T-cell (primary cell): Measurements from ENCODE around the gene TUBGCP2. TPM values are rescaled to one million over a fixed set of nuclear protein-coding genes. Genes with fewer than 3 reads are reported as not detected.

Experiments
- ATAC-seq, 4 experiments: fragments of 200-7000 bp in 3 of 4; fragments of 150-1000 bp in 1 of 4; cut with Tn5 transposase; replicated peaks in 1 of 4; 1 replicate in 3 of 4; 2 replicates in 1 of 4; pipeline ENCODE4 v1.10.0; 2021; ENCODE audit warnings: moderate library complexity in 3 of 4, mild to moderate bottlenecking in 2 of 4, moderate number of reproducible peaks in 1 of 4
- CTCF ChIA-PET, 2 donors: fragments of 300-600 bp; sonication (Branson Sonifier 250); formaldehyde crosslinking; loops; one replicate each; lab custom pipeline; 2022; ENCODE audit warnings: antibody characterized with exemption in 2 of 2; lab: Charles Lee
- POLR2A ChIA-PET, 2 donors: fragments of 300-600 bp; sonication (Branson Sonifier 250); formaldehyde crosslinking; loops; one replicate each; lab custom pipeline; 2022; ENCODE audit warnings: antibody characterized with exemption in 2 of 2; lab: Charles Lee
- DNase-seq, 35 experiments: peaks; one replicate each; pipeline versions ENCODE4 v3.0.0 to v3.0.0-alpha.2; 2013 to 2023
- H3K27ac ChIP-seq: one replicate; pipeline ENCODE4 v1.5.1; 2013; ENCODE audit warnings: low read length
- H3K27me3 ChIP-seq, 2 experiments: replicated peaks in 1 of 2; 1 replicate in 1 of 2; 2 replicates in 1 of 2; pipeline versions ENCODE4 v1.6.1 to v1.7.0; 2013; ENCODE audit warnings: low read length in 1 of 2, mixed read lengths in 1 of 2; ENCODE audit not compliant: control insufficient read depth in 2 of 2, insufficient read depth in 2 of 2; ENCODE audit errors: extremely low read depth in 1 of 2
- H3K36me3 ChIP-seq, 2 donors: 1 replicate in 1 of 2; 2 replicates in 1 of 2; pipeline versions ENCODE4 v1.6.1 to v1.7.0; 2013; ENCODE audit warnings: low read length in 1 of 2; ENCODE audit not compliant: control insufficient read depth in 2 of 2, insufficient read depth in 1 of 2; ENCODE audit errors: extremely low read depth in 1 of 2
- H3K4me1 ChIP-seq, 2 experiments: 1 replicate in 1 of 2; 2 replicates in 1 of 2; pipeline versions ENCODE4 v1.6.1 to v1.7.0; 2013; ENCODE audit warnings: low read length in 2 of 2, mixed read lengths in 1 of 2; ENCODE audit not compliant: insufficient read depth in 2 of 2, control insufficient read depth in 1 of 2; ENCODE audit errors: extremely low read depth in 1 of 2
- H3K4me3 ChIP-seq, 2 donors: 1 replicate in 1 of 2; 2 replicates in 1 of 2; pipeline versions ENCODE4 v1.5.1 to v1.7.0; 2013; ENCODE audit warnings: mild to moderate bottlenecking in 2 of 2, low read length in 1 of 2, moderate library complexity in 1 of 2; ENCODE audit not compliant: control insufficient read depth in 1 of 2; ENCODE audit errors: extremely low read depth in 1 of 2
- H3K9me3 ChIP-seq: 2 replicates; pipeline ENCODE4 v1.7.0; 2013
- H3K27ac Mint-ChIP-seq, 2 donors: one replicate each; pipeline ENCODE4 v1.8.0; 2020 to 2021; ENCODE audit warnings: mild to moderate bottlenecking in 2 of 2, mixed read lengths in 2 of 2
- H3K27me3 Mint-ChIP-seq, 2 donors: one replicate each; pipeline ENCODE4 v1.8.0; 2021 to 2022; ENCODE audit warnings: mixed read lengths in 2 of 2
- H3K36me3 Mint-ChIP-seq: one replicate; pipeline ENCODE4 v1.8.0; 2021; ENCODE audit warnings: mixed read lengths
- H3K4me1 Mint-ChIP-seq, 3 donors: one replicate each; pipeline ENCODE4 v1.8.0; 2020 to 2022; ENCODE audit warnings: mixed read lengths in 3 of 3, mild to moderate bottlenecking in 1 of 3
- H3K4me3 Mint-ChIP-seq, 3 donors: one replicate each; pipeline ENCODE4 v1.8.0; 2020 to 2022; ENCODE audit warnings: mild to moderate bottlenecking in 3 of 3, mixed read lengths in 3 of 3, moderate library complexity in 3 of 3
- H3K9me3 Mint-ChIP-seq, 3 donors: one replicate each; pipeline ENCODE4 v1.8.0; 2020 to 2022; ENCODE audit warnings: mixed read lengths in 3 of 3
- WGBS: methylation state at CpG from one replicate; pipeline ENCODE4 v1.1.5; 2013; ENCODE audit warnings: missing lambda C conversion rate; ENCODE audit not compliant: insufficient coverage; 5-methylcytosine and 5-hydroxymethylcytosine counted together
- total RNA-seq, 35 experiments: library from RNA in 6 of 35; stranded (reverse) in 6 of 35; fragments of 120-200 nt in 1 of 35; gene quantifications; one replicate each; pipeline versions ENCODE4 v1.2.1 to v1.2.4 and lab custom pipeline; 2013 to 2026

The TUBGCP2 gene
- total RNA-seq, 5 donors from 2014 or later (not counting 1 experiment from before 2014, with no cell fraction given) = 64.5 to 80.8 (median 72.7) TPM

- peak in 34 of 35 experiments; percentile 74 to 95 (median 90) for DNase-seq
- H3K4me1 ChIP-seq = peaks cover 4 to 40% of the 10 kb centered on the region in 2 experiments
- no peaks in the 10 kb centered on the region for H3K9me3 Mint-ChIP-seq
- POLR2A ChIA-PET = no interaction called here
- H3K36me3 ChIP-seq = peaks cover 3 to 26% of the 10 kb centered on the region in 2 donors
- peaks cover 34 to 37% (median 36%) of the 10 kb centered on the region in 3 donors for H3K4me1 Mint-ChIP-seq
- no peaks in the 10 kb centered on the region for H3K9me3 ChIP-seq
- ATAC-seq = peak; percentile 75 to 88 (median 81)
- peak overlapping the region; percentile 70 to 87 (median 75) for H3K4me3 Mint-ChIP-seq
- H3K27ac Mint-ChIP-seq = peak overlapping the region; percentile 66 to 84
- no peaks in the 10 kb centered on the region for H3K27me3 Mint-ChIP-seq
- CTCF ChIA-PET = no interaction called here
- H3K27ac ChIP-seq = peak overlapping the region; percentile 74
- H3K4me3 ChIP-seq = peak overlapping the region; percentile 47 to 84
- WGBS = 25% methylated on average over 41 of the region's 46 CpGs
- peaks cover 21% of the 10 kb centered on the region for H3K36me3 Mint-ChIP-seq
- no peaks in the 10 kb centered on the region for H3K27me3 ChIP-seq
Observed at GRCh38 chr10:133309100-133309719, 538 bp upstream of the TUBGCP2 start.

DNA sequence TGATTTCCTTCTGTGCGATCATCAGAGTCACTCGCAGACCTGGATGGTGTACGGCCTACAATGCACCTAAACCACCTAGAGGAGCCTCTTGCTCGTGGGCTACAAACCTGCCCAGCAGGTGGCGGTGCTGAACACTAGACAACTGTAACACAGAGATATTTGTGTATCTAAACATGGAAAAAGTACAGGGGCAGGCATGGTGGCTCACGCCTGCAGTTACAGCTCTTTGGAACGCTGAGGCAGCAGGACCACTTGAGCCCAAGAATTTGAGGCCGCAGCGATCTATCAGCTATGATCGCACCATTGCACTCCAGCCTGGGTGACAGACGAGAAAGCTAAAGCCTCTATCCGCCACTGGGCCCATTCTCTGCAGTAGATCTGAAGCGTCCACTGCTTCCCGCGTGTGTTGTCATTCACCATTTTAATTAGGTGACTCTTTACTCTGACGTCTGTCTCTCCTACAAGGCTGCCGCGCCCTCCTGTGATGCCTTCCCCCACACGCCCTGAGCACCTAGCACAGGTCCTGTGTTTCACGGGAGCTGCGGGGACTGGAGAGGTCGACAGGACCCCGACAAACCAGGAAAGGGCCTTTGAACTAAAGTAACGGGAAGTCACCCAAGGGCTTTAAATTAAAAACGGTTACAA lies 774 bp downstream of the TUBGCP2 start:
- peaks cover 40 to 41% (median 41%) of the 10 kb centered on the region in 3 donors for H3K4me1 Mint-ChIP-seq

GRCh38 chr10:133306941-133307379 lies 1.7 kb downstream of the TUBGCP2 start:
- Mint-ChIP-seq H3K36me3 (peaks cover 26% of the 10 kb centered on the region), H3K4me1 (peaks cover 41 to 45% (median 44%) of the 10 kb centered on the region in 3 donors), H3K27ac (peak overlapping the region; percentile 98 to 100), H3K27me3 (no peaks in the 10 kb centered on the region), H3K4me3 (peak overlapping the region; percentile 59 to 97 (median 87)), H3K9me3 (no peaks in the 10 kb centered on the region)
- Histone ChIP-seq H3K4me3 (no peak overlapping the region), H3K27me3 (no peaks in the 10 kb centered on the region), H3K36me3 (peaks cover 8 to 36% of the 10 kb centered on the region in 2 donors), H3K27ac (peak overlapping the region; percentile 99), H3K9me3 (no peaks in the 10 kb centered on the region), H3K4me1 (peaks cover 4 to 51% of the 10 kb centered on the region in 2 experiments)
- ChIA-PET CTCF (interaction anchor here in 1 of 2 donors (1.8 kb wide), 1 partner anchor 23 kb away, joined by 10 read pairs; no protein-coding TSS in a partner anchor), POLR2A (interaction anchor here in 1 of 2 donors (1.5 to 1.6 kb wide), 2 partner anchors 28 to 31 kb away, joined by 6 to 11 read pairs; partner anchors contain the start of gene ADAM8)
- ATAC-seq (no peak), DNase-seq (no peak)
- WGBS = 92% methylated on average over 12 of the region's 17 CpGs

More for the DNA sequence above, 774 bp downstream of the TUBGCP2 start:
- POLR2A ChIA-PET = interaction anchor here (0.7 to 1.6 kb wide), 4 partner anchors 29 to 47 kb away, joined by 4 to 11 read pairs (median 5); partner anchors contain the start of gene ADAM8 (in 1 of the 2)
- Mint-ChIP-seq H3K36me3 (peaks cover 24% of the 10 kb centered on the region), H3K9me3 (no peaks in the 10 kb centered on the region), H3K4me3 (peak overlapping the region; percentile 87 to 98 (median 97)), H3K27ac (peak overlapping the region; percentile 98 to 100), H3K27me3 (no peaks in the 10 kb centered on the region)
- H3K9me3 ChIP-seq = no peaks in the 10 kb centered on the region
- peak overlapping the region; percentile 84 to 91 for H3K4me3 ChIP-seq
- WGBS = 2% methylated on average over 18 of the region's 25 CpGs
- no peaks in the 10 kb centered on the region for H3K27me3 ChIP-seq
- peaks cover 3 to 29% of the 10 kb centered on the region in 2 donors for H3K36me3 ChIP-seq
- CTCF ChIA-PET = interaction anchor here (0.8 to 1.8 kb wide), 5 partner anchors 13 to 33 kb away, joined by 3 to 10 read pairs (median 3); no protein-coding TSS in a partner anchor
- ATAC-seq (peak; percentile 46 to 68 (median 52)), DNase-seq (peak; percentile 77 to 93 (median 88))
- H3K27ac ChIP-seq = peak overlapping the region; percentile 99
- H3K4me1 ChIP-seq = peaks cover 4 to 44% of the 10 kb centered on the region in 2 experiments

- Mint-ChIP-seq H3K36me3 (peaks cover 20% of the 10 kb centered on the region), H3K9me3 (no peaks in the 10 kb centered on the region), H3K27ac (no peak overlapping the region), H3K4me3 (no peak overlapping the region), H3K4me1 (peaks cover 41 to 45% (median 44%) of the 10 kb centered on the region in 3 donors), H3K27me3 (no peaks in the 10 kb centered on the region)
- no peak for DNase-seq
- ChIA-PET POLR2A (no interaction called here), CTCF (no interaction called here)
- 96% methylated on average over 3 of the region's 5 CpGs for WGBS
- H3K4me3 ChIP-seq = no peak overlapping the region
- no peak for ATAC-seq
- H3K4me1 ChIP-seq = peaks cover 4 to 52% of the 10 kb centered on the region in 2 experiments
- H3K27me3 ChIP-seq = no peaks in the 10 kb centered on the region
- H3K36me3 ChIP-seq = peaks cover 6 to 35% of the 10 kb centered on the region in 2 donors
- H3K27ac ChIP-seq = no peak overlapping the region
- no peaks in the 10 kb centered on the region for H3K9me3 ChIP-seq
Observed at GRCh38 chr10:133306097-133306476, 2.6 kb downstream of the TUBGCP2 start.

DNA sequence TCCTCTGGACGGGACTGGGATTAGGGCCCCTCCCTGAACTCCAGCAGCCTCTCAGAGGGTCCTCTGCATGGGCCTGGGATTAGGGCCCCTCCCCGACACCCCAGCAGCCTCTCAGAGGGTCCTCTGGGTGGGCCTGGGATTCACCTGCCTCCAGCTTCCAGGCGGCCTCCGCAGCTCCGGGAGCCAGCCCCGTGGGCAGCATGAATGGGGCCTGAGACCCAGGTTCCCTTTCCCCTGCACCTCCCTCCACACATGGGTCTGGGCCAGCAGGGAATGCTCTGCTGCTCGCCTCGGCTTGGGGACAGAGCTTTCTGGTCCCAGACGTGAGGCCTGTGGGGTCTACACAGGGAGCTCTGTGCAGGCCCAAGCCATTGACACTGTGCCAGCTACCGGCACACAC lies 5.5 kb downstream of the TUBGCP2 start:
- POLR2A ChIA-PET = interaction anchor here in 1 of 2 donors (0.6 kb wide), 1 partner anchor 57 kb away, joined by 5 read pairs; no protein-coding TSS in a partner anchor

GRCh38 chr10:133302230-133302629 lies 6.4 kb downstream of the TUBGCP2 start:
- Mint-ChIP-seq H3K9me3 (no peaks in the 10 kb centered on the region), H3K36me3 (peaks cover 49% of the 10 kb centered on the region)

More for the DNA sequence above, 5.5 kb downstream of the TUBGCP2 start:
- H3K36me3 Mint-ChIP-seq = peaks cover 45% of the 10 kb centered on the region
- H3K4me3 Mint-ChIP-seq = peak overlapping the region in 1 of 3 donors; percentile 34
- Histone ChIP-seq H3K27me3 (no peaks in the 10 kb centered on the region), H3K36me3 (peaks cover 18 to 47% of the 10 kb centered on the region in 2 donors), H3K9me3 (no peaks in the 10 kb centered on the region), H3K27ac (no peak overlapping the region), H3K4me1 (peaks cover 4 to 42% of the 10 kb centered on the region in 2 experiments), H3K4me3 (no peak overlapping the region)
- no peaks in the 10 kb centered on the region for H3K27me3 Mint-ChIP-seq
- peaks cover 39 to 44% (median 43%) of the 10 kb centered on the region in 3 donors for H3K4me1 Mint-ChIP-seq
- H3K9me3 Mint-ChIP-seq = no peaks in the 10 kb centered on the region
- DNase-seq = no peak
- WGBS = 89% methylated on average over 7 of the region's 10 CpGs
- CTCF ChIA-PET = interaction anchor here in 1 of 2 donors (0.7 to 0.8 kb wide), 2 partner anchors 26 to 57 kb away, joined by 3 read pairs; no protein-coding TSS in a partner anchor
- H3K27ac Mint-ChIP-seq = no peak overlapping the region
- no peak for ATAC-seq

More at GRCh38 chr10:133302230-133302629, 6.4 kb downstream of the TUBGCP2 start:
- no peak overlapping the region for H3K27ac Mint-ChIP-seq
- ChIA-PET CTCF (no interaction called here), POLR2A (no interaction called here)
- H3K27ac ChIP-seq = no peak overlapping the region
- WGBS = 98% methylated on average over 13 of the region's 14 CpGs
- no peak for DNase-seq
- no peak for ATAC-seq
- H3K27me3 ChIP-seq = no peaks in the 10 kb centered on the region
- no peaks in the 10 kb centered on the region for H3K27me3 Mint-ChIP-seq
- H3K4me3 ChIP-seq = no peak overlapping the region
- H3K36me3 ChIP-seq = peaks cover 27 to 57% of the 10 kb centered on the region in 2 donors
- H3K4me3 Mint-ChIP-seq = no peak overlapping the region
- peaks cover 29 to 36% (median 34%) of the 10 kb centered on the region in 3 donors for H3K4me1 Mint-ChIP-seq
- no peaks in the 10 kb centered on the region for H3K9me3 ChIP-seq
- H3K4me1 ChIP-seq = peaks cover 2 to 33% of the 10 kb centered on the region in 2 experiments
